Measurements from ENCODE around the gene SBF1.

The SBF1 gene

DNA sequence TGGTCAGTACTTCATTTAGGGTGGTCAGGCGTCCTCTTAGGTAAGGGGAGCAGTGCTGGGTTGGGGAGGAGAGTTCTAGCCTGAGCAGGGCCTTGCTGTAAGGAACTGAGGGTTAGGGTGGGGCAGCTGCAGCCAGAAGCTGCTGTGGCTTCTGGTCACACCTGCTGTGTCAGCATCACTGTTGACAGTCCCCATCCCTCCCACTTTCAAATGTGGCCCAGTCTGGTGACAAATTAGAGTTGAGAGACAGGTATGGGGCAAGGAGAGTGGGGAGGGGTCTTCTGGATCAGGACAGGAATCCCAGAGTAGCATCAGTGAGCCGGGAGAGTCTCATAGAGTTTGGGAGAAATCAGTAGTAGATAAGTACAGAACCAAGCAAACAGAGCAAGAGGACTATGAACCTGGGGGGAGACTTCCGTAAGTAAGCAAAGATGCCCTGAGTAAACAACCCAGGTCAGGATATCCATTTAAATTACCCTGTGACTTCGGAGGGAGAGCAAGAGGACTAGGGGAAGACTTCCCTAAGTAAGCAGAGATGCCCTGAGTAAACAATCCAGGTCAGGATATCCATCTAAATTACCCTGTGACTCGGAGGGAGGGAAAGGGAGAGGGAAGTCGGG, 78.0 kb downstream of the SBF1 start:
- no peak for DNase-seq
